ENCODE data around the gene IDH1.

IDH1 gene

DNA sequence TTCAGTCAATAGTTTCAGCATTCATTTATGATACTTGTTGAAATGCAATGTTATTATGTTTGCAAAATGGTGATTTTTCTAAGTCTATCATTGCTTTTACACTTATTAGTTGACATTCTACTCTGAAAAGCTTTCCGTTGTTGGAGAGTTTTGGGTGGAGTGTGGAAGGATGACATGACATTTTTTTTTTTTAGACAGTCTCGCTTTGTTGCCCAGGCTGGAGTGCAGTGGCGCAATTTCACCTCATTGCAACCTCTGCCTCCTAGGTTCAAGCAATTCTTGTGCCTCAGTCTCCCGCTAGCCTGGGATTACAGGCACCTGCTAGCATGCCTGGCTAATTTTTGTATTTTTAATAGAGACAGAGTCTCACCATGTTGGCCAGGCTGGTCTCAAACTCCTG is 41.0 kb upstream of the IDH1 start:
- Histone ChIP-seq H3K4me1 (no peaks in the 10 kb centered on the region), H3K4me3 (no peak overlapping the region), H3K27ac (no peak overlapping the region), H3K9me3 (no peaks in the 10 kb centered on the region), H3K27me3 (no peaks in the 10 kb centered on the region), H3K36me3 (peaks cover 40 to 67% (median 56%) of the 10 kb centered on the region in 3 donors)
- TF ChIP-seq, protein P1, sequence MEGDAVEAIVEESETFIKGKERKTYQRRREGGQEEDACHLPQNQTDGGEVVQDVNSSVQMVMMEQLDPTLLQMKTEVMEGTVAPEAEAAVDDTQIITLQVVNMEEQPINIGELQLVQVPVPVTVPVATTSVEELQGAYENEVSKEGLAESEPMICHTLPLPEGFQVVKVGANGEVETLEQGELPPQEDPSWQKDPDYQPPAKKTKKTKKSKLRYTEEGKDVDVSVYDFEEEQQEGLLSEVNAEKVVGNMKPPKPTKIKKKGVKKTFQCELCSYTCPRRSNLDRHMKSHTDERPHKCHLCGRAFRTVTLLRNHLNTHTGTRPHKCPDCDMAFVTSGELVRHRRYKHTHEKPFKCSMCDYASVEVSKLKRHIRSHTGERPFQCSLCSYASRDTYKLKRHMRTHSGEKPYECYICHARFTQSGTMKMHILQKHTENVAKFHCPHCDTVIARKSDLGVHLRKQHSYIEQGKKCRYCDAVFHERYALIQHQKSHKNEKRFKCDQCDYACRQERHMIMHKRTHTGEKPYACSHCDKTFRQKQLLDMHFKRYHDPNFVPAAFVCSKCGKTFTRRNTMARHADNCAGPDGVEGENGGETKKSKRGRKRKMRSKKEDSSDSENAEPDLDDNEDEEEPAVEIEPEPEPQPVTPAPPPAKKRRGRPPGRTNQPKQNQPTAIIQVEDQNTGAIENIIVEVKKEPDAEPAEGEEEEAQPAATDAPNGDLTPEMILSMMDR (IDR thresholded peaks at IDR 0.05): no peak
- intact Hi-C loops (cut with DNase I; ENCODE audit: low total_unique reads): no loop called here
- no peak for DNase-seq

DNA sequence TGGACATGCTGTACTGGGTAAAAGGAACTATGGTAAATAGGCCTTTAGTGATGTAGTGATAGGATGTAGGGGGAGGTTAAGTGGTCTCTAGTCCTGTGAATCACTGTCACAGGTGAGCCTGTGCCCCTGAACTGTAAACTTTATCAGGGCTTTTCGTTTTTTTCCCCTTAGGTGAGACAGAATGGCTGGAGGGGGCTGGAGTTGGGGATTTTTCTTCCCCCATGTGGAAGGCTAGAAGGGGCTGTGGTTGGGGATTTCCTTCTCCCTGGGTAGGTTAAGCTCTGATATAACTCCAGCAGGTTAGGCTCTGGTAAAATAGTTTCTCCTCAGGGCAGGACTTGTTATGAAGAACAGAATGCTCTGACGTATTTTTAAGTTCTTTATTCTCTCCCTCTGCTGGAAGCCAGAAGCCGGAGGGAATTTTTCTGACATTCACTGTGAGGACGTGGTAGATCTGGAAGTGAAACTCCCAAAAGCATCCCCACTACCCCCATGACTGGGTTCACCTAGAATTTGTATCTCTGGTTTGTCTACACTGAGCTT is 39.7 kb upstream of the IDH1 start:
- intact Hi-C loops (cut with DNase I; ENCODE audit: low total_unique reads): no loop called here
- no peak for DNase-seq
- Histone ChIP-seq H3K27ac (no peak overlapping the region), H3K4me3 (no peak overlapping the region), H3K27me3 (no peaks in the 10 kb centered on the region), H3K9me3 (no peaks in the 10 kb centered on the region), H3K36me3 (peaks cover 42 to 67% (median 56%) of the 10 kb centered on the region in 3 donors), H3K4me1 (no peaks in the 10 kb centered on the region)
- TF ChIP-seq, protein P1 (IDR thresholded peaks at IDR 0.05): no peak

DNA sequence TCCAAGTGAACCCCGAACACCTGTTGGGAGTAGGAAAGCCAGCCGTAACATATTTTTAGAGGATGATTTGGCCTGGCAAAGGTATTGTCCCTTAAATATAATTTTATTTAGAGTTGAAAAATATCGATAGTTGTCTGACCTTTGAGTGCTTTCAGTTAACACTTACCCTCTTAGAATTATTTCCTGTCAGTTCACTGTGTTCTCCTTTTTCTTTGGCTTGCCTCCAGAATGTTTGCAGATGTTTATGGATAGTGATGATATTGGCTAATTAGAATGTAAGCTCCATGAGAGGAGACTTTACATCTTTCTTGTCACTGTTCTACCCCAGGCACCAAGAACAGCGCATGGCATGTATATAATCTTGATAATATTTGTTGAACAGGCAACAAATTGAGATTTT is 31.0 kb upstream of the IDH1 start:
- peaks cover 51 to 89% (median 54%) of the 10 kb centered on the region in 3 donors for H3K36me3 ChIP-seq
- no peak for DNase-seq
- H3K4me1 ChIP-seq: no peaks in the 10 kb centered on the region
- no peaks in the 10 kb centered on the region for H3K27me3 ChIP-seq
- intact Hi-C loops (cut with DNase I; ENCODE audit: low total_unique reads): loop anchor here (10.0 kb wide), 1 partner anchor 59 kb away; no protein-coding TSS in a partner anchor
- H3K9me3 ChIP-seq: no peaks in the 10 kb centered on the region
- no peak overlapping the region for H3K27ac ChIP-seq
- no peak overlapping the region for H3K4me3 ChIP-seq
- TF ChIP-seq, protein P1 (IDR thresholded peaks at IDR 0.05): no peak

DNA sequence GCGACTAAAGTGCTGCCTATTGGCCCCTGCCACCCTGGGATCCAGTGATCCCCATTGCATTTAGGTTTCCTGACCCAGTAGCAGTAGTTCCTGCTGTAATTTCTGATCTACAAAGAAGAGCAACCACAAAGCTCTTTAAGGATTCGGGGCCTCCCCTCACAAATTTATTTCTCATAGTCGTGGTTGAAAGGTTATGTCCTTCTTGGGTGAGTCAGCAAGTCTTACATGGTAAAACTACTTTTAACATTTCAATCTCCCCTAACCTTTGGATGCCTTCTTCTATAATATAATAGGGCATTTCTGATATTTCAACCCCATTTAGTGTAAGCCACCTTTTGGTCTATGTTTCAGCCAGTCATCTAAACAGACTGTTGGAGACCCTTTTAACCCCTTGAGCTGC is 26.1 kb upstream of the IDH1 start:
- intact Hi-C loops (cut with DNase I; ENCODE audit: low total_unique reads): loop anchor here (10.0 kb wide), 1 partner anchor 64 kb away; no protein-coding TSS in a partner anchor

DNA sequence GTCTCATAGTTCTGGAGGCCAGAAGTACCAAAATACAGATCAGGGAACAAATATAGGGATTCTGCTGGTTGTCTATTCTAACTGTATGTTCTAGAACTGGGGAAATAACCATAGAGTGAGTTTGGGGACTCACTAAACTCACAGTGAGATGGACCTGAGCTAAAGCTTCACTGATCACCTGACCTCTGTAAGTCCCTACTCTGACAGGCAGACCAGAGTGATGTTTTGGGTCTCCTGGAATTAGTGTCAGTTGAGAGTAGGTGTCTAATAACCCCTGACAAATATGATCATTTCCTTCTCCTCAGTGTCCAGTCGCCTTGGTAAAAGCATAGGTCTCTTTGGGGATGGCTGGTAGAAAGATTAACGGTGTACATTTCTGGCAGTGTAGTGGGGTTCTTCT is 25.4 kb upstream of the IDH1 start:
- TF ChIP-seq, protein P1 (IDR thresholded peaks at IDR 0.05): no peak
- Histone ChIP-seq H3K4me3 (no peak overlapping the region), H3K27me3 (no peaks in the 10 kb centered on the region), H3K9me3 (no peaks in the 10 kb centered on the region), H3K36me3 (peaks cover 52 to 87% (median 58%) of the 10 kb centered on the region in 3 donors), H3K27ac (no peak overlapping the region), H3K4me1 (no peaks in the 10 kb centered on the region)
- no peak for DNase-seq
- intact Hi-C loops (cut with DNase I; ENCODE audit: low total_unique reads): loop anchor here (10.0 kb wide), 1 partner anchor 65 kb away; no protein-coding TSS in a partner anchor

More for the DNA sequence above, 26.1 kb upstream of the IDH1 start:
- DNase-seq: no peak
- H3K4me3 ChIP-seq: no peak overlapping the region
- H3K27ac ChIP-seq: no peak overlapping the region
- no peaks in the 10 kb centered on the region for H3K27me3 ChIP-seq
- no peaks in the 10 kb centered on the region for H3K4me1 ChIP-seq
- H3K36me3 ChIP-seq: peaks cover 50 to 87% (median 58%) of the 10 kb centered on the region in 3 donors
- TF ChIP-seq, protein P1 (IDR thresholded peaks at IDR 0.05): no peak
- H3K9me3 ChIP-seq: no peaks in the 10 kb centered on the region

Data from tibial artery (tissue), 4 donors.